ENCODE data around the gene CCDC93.

GRCh38 chr2:117921520-117921919 is 92.3 kb downstream of the CCDC93 start:
- TF ChIP-seq CTCF (optimal IDR thresholded peaks at IDR 0.05 in 1 of 3, IDR thresholded peaks at IDR 0.05 in 1 of 3, conservative IDR thresholded peaks at IDR 0.05 in 1 of 3; ENCODE audit: extremely low read depth in 1 of 3, insufficient read depth in 2 of 3, low read length in 3 of 3) (no peak), EZH2 (IDR thresholded peaks at IDR 0.05; ENCODE audit: low read length) (no peak)
